HEK293 (cell line): ENCODE data around the gene RHBDD1.

Source experiments
- CTCF ChIA-PET: fragments of 350-600 bp; formaldehyde crosslinking; extraction: SDS; loops from one replicate; lab custom pipeline; 2021; ENCODE audit warnings: antibody characterized with exemption; lab: Yijun Ruan, JAX
- POLR2A ChIA-PET: fragments of 300-600 bp; formaldehyde crosslinking; extraction: SDS; loops from one replicate; lab custom pipeline; 2020; ENCODE audit warnings: antibody characterized with exemption, inconsistent platforms; lab: Yijun Ruan, JAX
- H3K27ac ChIP-seq: fragments of 200-500 bp; sonication (Bioruptor generic); 2 replicates; pipeline ENCODE4 v1.5.1; 2014; ENCODE audit warnings: low read depth, low read length, control low read depth, inconsistent platforms; ENCODE audit errors: extremely low read depth
- H3K36me3 ChIP-seq, 2 experiments: fragments of 200-500 bp in 1 of 2; sonication (Bioruptor generic) in 1 of 2; 1 replicate in 1 of 2; 2 replicates in 1 of 2; pipeline ENCODE4 v1.5.1; 2014 to 2017; ENCODE audit warnings: inconsistent platforms in 2 of 2, low read length in 2 of 2; ENCODE audit not compliant: control insufficient read depth in 2 of 2, insufficient read depth in 1 of 2
- H3K4me1 ChIP-seq: fragments of 200-500 bp; sonication (Bioruptor generic); 2 replicates; pipeline ENCODE4 v1.5.1; 2014; ENCODE audit warnings: mild to moderate bottlenecking, low read length, inconsistent platforms; ENCODE audit not compliant: control insufficient read depth, insufficient read depth
- H3K4me3 ChIP-seq: 2 replicates; pipeline ENCODE4 v1.5.1; 2011; ENCODE audit warnings: low read depth, mild to moderate bottlenecking, control low read depth, low read length, moderate library complexity
- H3K9me3 ChIP-seq: fragments of 200-500 bp; sonication (Bioruptor generic); 2 replicates; pipeline ENCODE4 v1.5.1; 2014; ENCODE audit warnings: low read depth, low read length, inconsistent platforms; ENCODE audit not compliant: control insufficient read depth, insufficient read depth
- MYNN ChIP-seq: fragments of 450-650 bp; formaldehyde crosslinking; IDR thresholded peaks from 2 replicates; pipeline ENCODE4 v1.5.1; 2016; ENCODE audit warnings: missing biosample characterization, missing genetic modification characterization, borderline replicate concordance
- OSR2 ChIP-seq: fragments of 450-650 bp; formaldehyde crosslinking; IDR thresholded peaks from 2 replicates; pipeline ENCODE4 v1.5.1; 2016; ENCODE audit warnings: missing biosample characterization, missing genetic modification characterization
- OVOL3 ChIP-seq: fragments of 450-650 bp; formaldehyde crosslinking; IDR thresholded peaks from 2 replicates; pipeline ENCODE4 v1.5.1; 2016; ENCODE audit warnings: missing biosample characterization, missing genetic modification characterization
- SETDB1 ChIP-seq: IDR thresholded peaks from one replicate; pipeline ENCODE4 v1.6.1; 2017; ENCODE audit warnings: mild to moderate bottlenecking, low read length, moderate library complexity, mixed read lengths; ENCODE audit not compliant: insufficient read length
- ZBTB49 ChIP-seq: fragments of 450-650 bp; formaldehyde crosslinking; IDR thresholded peaks from 2 replicates; pipeline ENCODE4 v1.5.1; 2016; ENCODE audit warnings: missing biosample characterization, missing genetic modification characterization, low read depth
- ZFHX2 ChIP-seq: fragments of 450-650 bp; formaldehyde crosslinking; conservative IDR thresholded peaks from 2 replicates; pipeline ENCODE4 v1.5.1; 2016; ENCODE audit warnings: missing biosample characterization, missing genetic modification characterization
- ZNF114 ChIP-seq: fragments of 450-650 bp; formaldehyde crosslinking; IDR thresholded peaks from 2 replicates; pipeline ENCODE4 v1.5.0; 2017; ENCODE audit warnings: missing biosample characterization, missing genetic modification characterization
- ZNF121 ChIP-seq: fragments of 450-650 bp; formaldehyde crosslinking; IDR thresholded peaks from 2 replicates; pipeline ENCODE4 v1.5.1; 2016; ENCODE audit warnings: missing biosample characterization, missing genetic modification characterization
- ZNF174 ChIP-seq: fragments of 450-650 bp; formaldehyde crosslinking; IDR thresholded peaks from 2 replicates; pipeline ENCODE4 v1.5.0; 2017; ENCODE audit warnings: missing biosample characterization, mild to moderate bottlenecking, missing genetic modification characterization
- ZNF18 ChIP-seq: fragments of 450-650 bp; formaldehyde crosslinking; IDR thresholded peaks from 2 replicates; pipeline ENCODE4 v1.5.1; 2016; ENCODE audit warnings: missing biosample characterization, missing genetic modification characterization
- ZNF184 ChIP-seq: fragments of 450-650 bp; IDR thresholded peaks from 2 replicates; pipeline ENCODE4 v1.5.1; 2018; ENCODE audit warnings: missing biosample characterization, mild to moderate bottlenecking, missing genetic modification characterization
- ZNF23 ChIP-seq: fragments of 450-650 bp; formaldehyde crosslinking; IDR thresholded peaks from 2 replicates; pipeline ENCODE4 v1.5.1; 2016; ENCODE audit warnings: missing biosample characterization, missing genetic modification characterization, borderline replicate concordance
- ZNF239 ChIP-seq: fragments of 450-650 bp; formaldehyde crosslinking; IDR thresholded peaks from 2 replicates; pipeline ENCODE4 v1.5.1; 2016; ENCODE audit warnings: missing biosample characterization, missing genetic modification characterization
- ZNF292 ChIP-seq: fragments of 450-650 bp; formaldehyde crosslinking; IDR thresholded peaks from 2 replicates; pipeline ENCODE4 v1.5.1; 2016; ENCODE audit warnings: low read depth, missing biosample characterization, missing genetic modification characterization, borderline replicate concordance
- ZNF350 ChIP-seq: fragments of 450-650 bp; formaldehyde crosslinking; IDR thresholded peaks from 2 replicates; pipeline ENCODE4 v1.5.0; 2017; ENCODE audit warnings: missing biosample characterization, mild to moderate bottlenecking, missing genetic modification characterization
- ZNF37A ChIP-seq: fragments of 450-650 bp; IDR thresholded peaks from 2 replicates; pipeline ENCODE4 v1.5.1; 2018; ENCODE audit warnings: missing biosample characterization, missing genetic modification characterization
- ZNF404 ChIP-seq: fragments of 450-650 bp; formaldehyde crosslinking; IDR thresholded peaks from 2 replicates; pipeline ENCODE4 v1.5.1; 2017; ENCODE audit warnings: missing biosample characterization, missing genetic modification characterization
- ZNF488 ChIP-seq: fragments of 450-650 bp; formaldehyde crosslinking; IDR thresholded peaks from 2 replicates; pipeline ENCODE4 v1.5.1; 2016; ENCODE audit warnings: missing biosample characterization, missing genetic modification characterization
- ZNF549 ChIP-seq: fragments of 450-650 bp; IDR thresholded peaks from 2 replicates; pipeline ENCODE4 v1.5.1; 2018; ENCODE audit warnings: missing biosample characterization, missing genetic modification characterization, mild to moderate bottlenecking, inconsistent platforms, moderate library complexity
- ZNF571 ChIP-seq: fragments of 450-650 bp; formaldehyde crosslinking; IDR thresholded peaks from 2 replicates; pipeline ENCODE4 v1.5.0; 2017; ENCODE audit warnings: missing biosample characterization, missing genetic modification characterization
- ZNF677 ChIP-seq: fragments of 450-650 bp; IDR thresholded peaks from 2 replicates; pipeline ENCODE4 v1.5.0; 2018; ENCODE audit warnings: missing biosample characterization, mild to moderate bottlenecking, missing genetic modification characterization, moderate library complexity
- ZSCAN18 ChIP-seq: fragments of 450-650 bp; formaldehyde crosslinking; IDR thresholded peaks from 2 replicates; pipeline ENCODE4 v1.5.1; 2016; ENCODE audit warnings: missing biosample characterization, missing genetic modification characterization
- TF ChIP-seq, protein P1 (sequence below): fragments of 450-650 bp; formaldehyde crosslinking; optimal IDR thresholded peaks from 2 replicates; pipeline ENCODE3; 2016; ENCODE audit warnings: missing biosample characterization, mild to moderate bottlenecking, missing genetic modification characterization
- TF ChIP-seq, protein P2 (sequence below): fragments of 450-650 bp; formaldehyde crosslinking; IDR thresholded peaks from 2 replicates; pipeline ENCODE4 v1.5.1; 2017; ENCODE audit warnings: missing biosample characterization, missing genetic modification characterization

Gene RHBDD1

GRCh38 chr2:226884166-226884565 lies 48.3 kb downstream of the RHBDD1 start (continued):
- TF ChIP-seq ZBTB49, result no peak
- TF ChIP-seq, protein P1, sequence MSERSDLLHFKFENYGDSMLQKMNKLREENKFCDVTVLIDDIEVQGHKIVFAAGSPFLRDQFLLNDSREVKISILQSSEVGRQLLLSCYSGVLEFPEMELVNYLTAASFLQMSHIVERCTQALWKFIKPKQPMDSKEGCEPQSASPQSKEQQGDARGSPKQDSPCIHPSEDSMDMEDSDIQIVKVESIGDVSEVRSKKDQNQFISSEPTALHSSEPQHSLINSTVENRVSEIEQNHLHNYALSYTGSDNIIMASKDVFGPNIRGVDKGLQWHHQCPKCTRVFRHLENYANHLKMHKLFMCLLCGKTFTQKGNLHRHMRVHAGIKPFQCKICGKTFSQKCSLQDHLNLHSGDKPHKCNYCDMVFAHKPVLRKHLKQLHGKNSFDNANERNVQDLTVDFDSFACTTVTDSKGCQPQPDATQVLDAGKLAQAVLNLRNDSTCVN, result no peak
- no peak for TF ChIP-seq ZFHX2
- TF ChIP-seq OSR2, result no peak
- no peak for TF ChIP-seq ZNF404 (tag by site-specific recombination)
- no peak for TF ChIP-seq ZNF677 (tag by site-specific recombination)
- no peak for TF ChIP-seq SETDB1

DNA sequence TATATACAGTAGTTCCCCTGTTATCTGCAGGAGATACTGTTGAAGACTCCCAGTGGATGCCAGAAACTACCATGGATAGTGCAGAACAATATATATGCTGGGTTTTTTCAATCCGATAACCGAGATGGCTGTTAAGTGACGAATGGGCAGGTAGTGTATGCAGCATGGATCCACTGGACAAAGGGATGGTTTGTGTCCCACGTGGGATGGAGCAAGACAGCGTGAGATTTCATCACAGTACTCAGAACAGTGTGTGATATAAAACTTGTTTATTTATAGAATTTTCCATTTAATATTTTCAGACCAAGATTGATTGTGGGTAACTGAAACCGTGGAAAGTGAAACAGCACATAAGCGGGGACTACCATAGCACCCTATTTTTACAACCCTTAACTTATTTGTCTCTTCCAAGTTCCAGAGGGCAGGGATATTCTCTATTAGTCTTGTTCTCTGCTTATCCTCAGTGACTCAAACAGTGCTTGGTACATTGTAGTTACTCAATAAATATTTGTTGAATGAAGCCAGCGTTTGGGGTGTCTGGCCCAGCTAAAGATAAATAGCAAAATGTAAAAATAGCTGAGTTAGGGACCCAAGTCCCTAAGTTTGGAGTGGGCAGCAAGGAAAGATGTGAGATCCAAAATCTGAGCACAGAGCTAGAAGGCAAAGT lies 50.0 kb downstream of the RHBDD1 start:
- Histone ChIP-seq H3K27ac (no peak overlapping the region), H3K4me1 (no peaks in the 10 kb centered on the region), H3K9me3 (no peaks in the 10 kb centered on the region), H3K4me3 (no peak overlapping the region), H3K36me3 (no peaks in the 10 kb centered on the region)
- POLR2A ChIA-PET, result no interaction called here
- TF ChIP-seq ZNF184 (tag by site-specific recombination) (no peak), ZNF23 (tag by site-specific recombination) (no peak), ZNF174 (tag by site-specific recombination) (no peak), ZNF350 (no peak), ZNF549 (no peak), OVOL3 (no peak), ZNF37A (tag by site-specific recombination) (no peak), ZNF18 (tag by site-specific recombination) (no peak)
- CTCF ChIA-PET, result no interaction called here

- Histone ChIP-seq H3K36me3 (no peaks in the 10 kb centered on the region), H3K9me3 (no peaks in the 10 kb centered on the region), H3K4me1 (no peaks in the 10 kb centered on the region), H3K27ac (no peak overlapping the region), H3K4me3 (no peak overlapping the region)
- TF ChIP-seq ZNF488 (tag by site-specific recombination) (no peak), ZSCAN18 (tag by site-specific recombination) (no peak), ZNF121 (tag by site-specific recombination) (no peak), ZNF292 (tag by site-specific recombination) (no peak), MYNN (tag by site-specific recombination) (no peak), ZNF239 (tag by site-specific recombination) (no peak), ZNF571 (tag by site-specific recombination) (no peak), ZNF114 (tag by site-specific recombination) (no peak)
- TF ChIP-seq, protein P2, sequence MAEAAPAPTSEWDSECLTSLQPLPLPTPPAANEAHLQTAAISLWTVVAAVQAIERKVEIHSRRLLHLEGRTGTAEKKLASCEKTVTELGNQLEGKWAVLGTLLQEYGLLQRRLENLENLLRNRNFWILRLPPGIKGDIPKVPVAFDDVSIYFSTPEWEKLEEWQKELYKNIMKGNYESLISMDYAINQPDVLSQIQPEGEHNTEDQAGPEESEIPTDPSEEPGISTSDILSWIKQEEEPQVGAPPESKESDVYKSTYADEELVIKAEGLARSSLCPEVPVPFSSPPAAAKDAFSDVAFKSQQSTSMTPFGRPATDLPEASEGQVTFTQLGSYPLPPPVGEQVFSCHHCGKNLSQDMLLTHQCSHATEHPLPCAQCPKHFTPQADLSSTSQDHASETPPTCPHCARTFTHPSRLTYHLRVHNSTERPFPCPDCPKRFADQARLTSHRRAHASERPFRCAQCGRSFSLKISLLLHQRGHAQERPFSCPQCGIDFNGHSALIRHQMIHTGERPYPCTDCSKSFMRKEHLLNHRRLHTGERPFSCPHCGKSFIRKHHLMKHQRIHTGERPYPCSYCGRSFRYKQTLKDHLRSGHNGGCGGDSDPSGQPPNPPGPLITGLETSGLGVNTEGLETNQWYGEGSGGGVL (tag by site-specific recombination), result no peak
- CTCF ChIA-PET, result no interaction called here
- POLR2A ChIA-PET, result no interaction called here
These were observed 52.1 kb downstream of the RHBDD1 start for GRCh38 chr2:226887940-226888339.
